ENCODE measurements around the gene SLC25A18.
A peak's percentile ranks its signal among the peaks of the same experiment; 100 is the strongest.
"Not testable (repeated sequence)": the region's sequence is repeated elsewhere in the genome, so short reads cannot be mapped to it uniquely, and the experiment has no call there.

Gene SLC25A18

DNA sequence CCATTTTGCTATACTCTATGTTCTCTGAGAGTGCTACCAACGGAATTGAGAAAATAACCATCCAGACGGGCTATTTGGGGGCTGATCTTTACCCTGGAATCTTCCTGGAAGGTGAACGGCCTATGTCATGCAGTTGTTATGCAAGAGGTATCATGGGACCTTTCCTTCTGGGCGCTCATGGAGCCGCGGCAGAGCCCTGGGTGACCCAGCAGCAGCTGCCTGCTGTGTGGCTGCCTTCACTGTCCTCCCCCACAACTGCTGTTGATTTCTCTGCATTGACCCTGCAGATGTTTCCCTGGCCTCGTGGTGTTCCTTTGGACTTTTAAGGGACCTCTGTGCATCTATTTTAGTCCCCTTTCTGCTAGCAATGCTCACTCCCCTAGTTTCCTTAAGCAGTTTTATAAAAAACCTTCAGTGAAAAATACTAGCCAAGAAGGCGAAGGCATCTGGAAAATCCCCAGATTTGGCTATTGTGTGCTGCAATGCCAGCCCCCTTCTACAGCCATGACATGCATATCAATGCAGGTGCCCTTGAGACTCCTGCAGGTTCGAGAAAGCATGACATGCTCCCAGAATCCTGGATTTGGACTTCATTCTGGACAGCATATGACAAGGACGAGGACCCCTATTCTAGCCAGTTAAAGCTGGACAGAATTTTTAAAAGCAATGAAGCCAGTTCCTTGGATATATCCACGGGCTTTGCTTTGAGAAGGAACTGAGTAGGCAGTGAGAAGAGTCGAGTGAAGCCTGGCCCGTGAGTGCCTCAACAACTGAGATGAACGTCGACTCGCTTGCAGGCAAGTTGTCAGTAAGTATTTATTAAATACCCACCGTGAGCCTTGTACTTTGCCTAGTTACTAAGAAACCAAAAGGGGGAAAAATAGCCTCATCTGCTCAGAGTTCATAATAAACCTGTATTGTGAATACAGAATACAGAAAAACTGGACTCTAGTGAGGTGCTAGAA, at the start of gene SLC25A18:
Gene SLC25A18 (plus strand): TSS at position 593 of the 965 bp plus-strand sequence. CDS start 16,447 bp downstream, outside the sequence.
- no peak for DNase-seq (ENCODE audit: low spot score)

DNA sequence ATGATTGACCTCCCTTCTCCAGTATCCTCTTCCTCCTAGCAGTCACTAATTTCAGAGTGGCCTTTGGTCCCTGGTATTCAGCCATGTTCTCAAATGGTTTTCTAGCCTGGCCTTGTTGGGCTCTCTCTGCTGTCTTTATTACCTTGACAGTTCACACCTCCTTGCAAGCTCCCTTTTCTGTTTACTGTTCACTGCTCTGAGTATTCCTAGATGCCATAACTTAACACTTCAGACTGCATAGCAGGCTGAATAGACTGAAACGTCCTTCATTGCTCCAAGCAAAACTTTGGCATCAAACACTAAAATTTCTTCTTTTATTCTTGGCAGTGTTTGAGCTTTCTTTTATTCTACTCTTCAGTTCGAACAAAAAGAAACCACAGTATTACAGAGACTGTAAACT, 49.7 kb upstream of the SLC25A18 start:
- DNase-seq (ENCODE audit: low spot score) = no peak

GRCh38 chr22:17514084-17514483, 49.2 kb upstream of the SLC25A18 start:
- DNase-seq (ENCODE audit: low spot score) = no peak

DNA sequence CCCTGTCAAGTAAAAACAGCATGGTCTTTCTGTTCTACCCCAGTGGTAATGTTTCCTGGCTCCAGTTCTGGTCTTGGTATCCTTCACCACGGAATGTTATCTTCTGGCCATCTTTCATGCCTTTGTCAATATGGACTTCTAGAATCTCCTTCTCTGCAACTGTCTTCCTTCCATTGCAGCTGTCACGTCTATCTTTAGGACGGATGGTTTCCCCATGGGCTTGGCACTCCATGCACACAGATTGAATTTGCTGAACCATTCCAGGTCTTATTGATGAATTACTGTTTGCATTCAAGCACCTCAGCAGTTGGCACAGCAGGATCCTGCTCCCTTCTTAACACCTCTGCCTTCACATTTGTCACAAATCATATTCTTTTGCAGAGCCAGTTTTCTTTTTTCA, 44.9 kb upstream of the SLC25A18 start:
- DNase-seq (ENCODE audit: low spot score) = no peak

GRCh38 chr22:17521971-17522370, 41.3 kb upstream of the SLC25A18 start:
- not testable (repeated sequence) for DNase-seq (ENCODE audit: low spot score)

DNA sequence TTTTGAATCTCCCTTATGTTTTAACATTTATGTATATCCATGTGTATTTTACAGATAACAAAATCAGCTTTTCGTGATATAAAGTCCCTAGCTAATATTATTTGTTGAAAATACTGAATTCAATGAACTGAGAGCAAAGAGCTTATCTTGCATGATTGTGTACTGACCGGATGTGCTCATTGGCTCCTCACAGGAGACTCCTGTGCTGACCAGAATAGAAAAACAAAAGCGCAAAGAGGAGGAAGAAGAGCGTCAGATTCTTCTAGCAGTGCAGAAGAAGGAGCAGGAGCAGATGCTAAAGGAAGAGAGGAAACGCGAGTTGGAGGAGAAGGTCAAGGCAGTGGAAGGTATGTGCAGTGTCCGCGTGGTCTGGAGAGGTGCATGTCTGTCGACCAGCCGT, 39.4 kb upstream of the SLC25A18 start:
- no peak for DNase-seq (ENCODE audit: low spot score)

DNA sequence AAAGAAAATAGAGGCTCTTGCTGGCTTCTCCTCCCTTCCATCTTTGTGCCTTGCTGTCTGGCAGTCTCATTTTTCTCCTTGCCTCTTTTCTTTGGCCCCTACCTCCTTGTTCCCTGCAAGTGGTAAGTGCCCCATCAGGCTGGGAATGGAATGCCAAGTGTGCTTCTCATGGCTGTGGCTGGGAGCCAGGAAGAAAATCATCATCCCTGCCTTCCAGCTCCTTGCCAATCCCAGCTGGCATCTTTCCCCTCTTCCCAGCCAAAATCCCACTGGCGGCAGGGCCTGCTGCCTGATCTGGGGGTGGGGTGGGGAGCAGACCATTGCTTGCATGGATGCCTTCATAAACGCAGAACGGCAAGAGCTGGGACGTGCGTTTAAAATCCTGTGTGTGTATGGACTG, 27.0 kb upstream of the SLC25A18 start:
- no peak for DNase-seq (ENCODE audit: low spot score)

DNA sequence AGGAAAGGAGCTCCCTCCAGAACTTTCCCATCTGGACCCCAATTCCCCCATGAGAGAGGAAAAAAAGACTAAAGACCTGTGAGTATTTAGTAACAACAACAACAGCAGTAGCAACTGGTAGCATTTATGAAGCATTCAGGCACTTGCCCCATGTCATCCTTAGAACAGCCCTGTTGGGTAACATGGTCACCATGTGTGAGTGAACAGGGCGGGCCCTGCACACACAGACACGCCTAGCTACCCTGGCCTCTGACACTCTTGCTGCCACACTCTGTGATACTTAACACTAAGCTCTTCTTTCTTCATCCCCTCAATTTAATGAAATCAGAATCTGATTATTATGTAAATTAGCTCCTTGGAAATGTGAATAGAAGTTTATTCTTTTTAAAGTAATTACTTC, 26.1 kb upstream of the SLC25A18 start:
- no peak for DNase-seq (ENCODE audit: low spot score)

DNA sequence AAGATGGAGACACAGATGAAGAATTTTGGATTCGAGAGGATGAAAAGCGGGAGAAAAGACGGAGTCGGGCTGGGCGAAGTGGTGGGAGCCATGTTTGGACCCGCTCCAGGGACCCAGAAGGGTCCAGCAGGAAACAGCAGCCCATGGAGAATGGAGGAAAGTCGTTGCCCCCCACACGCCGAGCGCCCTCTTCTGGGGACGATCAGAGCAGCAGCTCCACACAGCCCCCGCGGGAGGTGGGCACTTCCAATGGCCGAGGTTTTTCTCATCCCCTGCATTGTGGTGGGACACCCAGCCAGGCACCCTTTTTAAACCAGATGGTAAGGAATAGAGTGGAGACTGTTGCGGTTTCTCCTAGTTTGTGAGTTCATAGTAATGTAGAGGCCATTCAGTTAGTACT, 22.8 kb upstream of the SLC25A18 start:
- DNase-seq (ENCODE audit: low spot score) = no peak

DNA sequence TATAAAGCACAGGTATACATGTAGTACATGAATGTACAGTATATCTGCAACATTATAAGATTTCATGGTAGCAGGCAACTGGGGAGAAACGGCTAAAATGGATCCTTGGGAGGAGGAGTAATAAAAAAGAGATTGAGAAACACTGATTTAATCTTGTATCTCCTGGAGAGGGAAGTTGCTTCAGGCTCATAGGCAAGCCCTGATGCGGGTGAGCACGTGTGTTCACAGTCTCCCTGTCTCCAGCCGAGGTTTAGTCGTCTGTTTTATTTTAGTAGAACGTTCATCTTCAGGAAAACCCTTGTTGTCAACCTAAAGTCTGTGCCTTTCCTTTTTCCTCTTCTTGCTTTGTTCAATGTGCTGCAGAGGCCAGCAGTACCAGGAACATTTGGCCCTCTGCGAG, 21.8 kb upstream of the SLC25A18 start:
- no peak for DNase-seq (ENCODE audit: low spot score)

DNA sequence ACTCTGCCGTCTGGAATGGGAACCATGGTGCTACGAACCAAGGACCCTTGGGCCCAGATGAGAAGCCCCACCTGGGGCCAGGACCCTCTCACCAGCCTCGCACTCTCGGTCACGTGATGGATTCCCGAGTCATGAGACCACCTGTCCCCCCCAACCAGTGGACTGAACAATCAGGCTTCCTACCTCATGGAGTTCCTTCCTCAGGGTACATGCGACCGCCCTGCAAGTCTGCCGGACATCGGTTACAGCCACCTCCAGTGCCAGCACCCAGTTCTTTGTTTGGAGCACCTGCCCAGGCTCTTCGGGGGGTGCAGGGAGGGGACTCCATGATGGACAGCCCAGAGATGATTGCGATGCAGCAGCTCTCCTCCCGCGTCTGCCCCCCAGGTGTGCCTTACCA, 20.8 kb upstream of the SLC25A18 start:
- DNase-seq (ENCODE audit: low spot score) = no peak

DNA sequence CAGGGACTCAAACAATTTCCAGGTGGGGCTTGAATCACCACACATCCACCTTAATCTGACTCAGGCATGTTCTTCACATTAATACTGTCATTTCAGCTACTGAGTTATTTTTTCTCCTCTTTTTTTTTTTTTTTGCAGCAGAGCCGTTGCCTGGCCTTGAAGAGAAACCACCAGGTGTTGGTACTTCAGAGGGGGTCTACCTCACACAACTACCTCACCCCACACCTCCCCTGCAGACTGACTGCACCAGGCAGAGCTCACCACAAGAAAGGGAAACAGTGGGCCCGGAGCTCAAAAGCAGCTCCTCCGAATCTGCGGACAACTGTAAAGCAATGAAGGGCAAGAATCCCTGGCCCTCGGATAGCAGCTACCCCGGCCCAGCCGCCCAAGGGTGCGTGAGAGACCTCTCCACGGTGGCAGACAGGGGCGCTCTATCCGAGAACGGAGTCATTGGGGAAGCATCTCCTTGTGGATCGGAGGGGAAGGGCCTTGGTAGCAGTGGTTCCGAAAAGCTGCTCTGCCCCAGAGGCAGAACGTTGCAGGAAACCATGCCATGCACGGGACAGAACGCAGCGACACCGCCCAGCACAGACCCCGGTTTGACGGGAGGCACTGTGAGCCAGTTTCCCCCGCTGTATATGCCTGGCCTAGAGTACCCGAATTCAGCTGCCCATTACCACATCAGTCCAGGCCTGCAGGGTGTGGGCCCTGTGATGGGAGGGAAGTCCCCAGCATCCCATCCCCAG, 15.1 kb upstream of the SLC25A18 start:
- no peak for DNase-seq (ENCODE audit: low spot score)

DNA sequence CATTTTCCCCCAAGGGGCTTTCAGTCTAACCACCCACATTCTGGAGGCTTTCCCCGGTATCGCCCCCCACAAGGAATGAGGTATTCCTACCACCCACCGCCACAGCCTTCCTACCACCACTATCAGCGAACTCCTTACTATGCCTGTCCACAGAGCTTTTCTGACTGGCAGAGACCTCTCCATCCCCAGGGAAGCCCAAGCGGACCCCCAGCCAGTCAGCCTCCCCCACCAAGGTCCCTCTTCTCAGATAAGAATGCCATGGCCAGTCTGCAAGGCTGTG, 14.6 kb upstream of the SLC25A18 start:
- DNase-seq (ENCODE audit: low spot score) = no peak

DNA sequence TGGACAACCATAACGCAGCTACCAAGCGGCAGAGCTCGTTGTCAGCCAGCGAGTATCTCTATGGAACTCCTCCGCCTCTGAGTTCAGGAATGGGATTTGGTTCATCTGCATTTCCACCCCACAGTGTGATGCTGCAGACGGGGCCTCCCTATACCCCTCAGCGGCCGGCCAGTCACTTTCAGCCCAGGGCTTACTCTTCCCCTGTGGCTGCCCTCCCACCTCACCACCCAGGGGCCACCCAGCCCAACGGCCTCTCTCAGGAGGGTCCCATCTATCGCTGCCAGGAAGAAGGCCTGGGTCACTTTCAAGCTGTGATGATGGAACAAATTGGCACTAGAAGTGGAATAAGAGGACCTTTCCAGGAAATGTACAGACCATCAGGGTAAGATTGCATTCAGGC, 14.1 kb upstream of the SLC25A18 start:
- DNase-seq (ENCODE audit: low spot score) = no peak

DNA sequence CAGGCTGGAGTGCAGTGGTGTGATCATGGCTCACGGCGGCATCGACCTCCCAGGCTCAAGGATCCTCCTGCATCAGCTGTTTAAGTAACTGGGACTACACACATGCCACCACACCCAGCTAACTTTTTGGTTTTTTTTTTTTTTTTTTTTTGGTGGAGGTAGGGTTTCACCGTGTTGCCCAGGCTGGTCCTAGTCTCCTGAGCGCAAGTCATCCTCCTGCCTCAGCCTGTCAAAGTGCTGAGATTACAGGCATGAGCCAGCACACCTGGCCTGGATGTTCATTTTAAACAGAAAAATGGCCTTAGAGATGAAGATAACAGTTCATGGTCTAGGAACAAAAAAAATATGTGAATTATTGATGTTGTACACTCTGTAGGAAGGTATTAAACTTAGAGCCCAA, 13.6 kb upstream of the SLC25A18 start:
- no peak for DNase-seq (ENCODE audit: low spot score)

DNA sequence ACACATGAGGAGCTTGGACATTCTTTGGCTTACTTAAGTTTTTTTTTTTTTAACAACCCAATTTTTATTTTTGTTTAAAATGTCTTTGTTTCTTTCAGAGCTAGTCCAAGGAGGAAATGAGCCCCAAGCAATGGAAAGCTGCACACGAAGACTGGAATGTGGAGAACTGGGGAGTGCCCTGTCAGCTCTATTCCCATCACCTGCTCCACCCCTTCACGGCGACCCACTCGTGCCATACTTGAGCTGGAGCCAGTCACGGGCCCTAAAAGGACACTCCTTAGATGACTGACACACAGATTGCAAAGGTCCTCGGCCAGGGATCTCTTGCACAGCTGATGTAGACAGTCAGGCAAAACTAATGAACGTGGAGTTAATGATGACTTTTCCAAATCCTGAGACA, 10.6 kb upstream of the SLC25A18 start:
- no peak for DNase-seq (ENCODE audit: low spot score)

DNA sequence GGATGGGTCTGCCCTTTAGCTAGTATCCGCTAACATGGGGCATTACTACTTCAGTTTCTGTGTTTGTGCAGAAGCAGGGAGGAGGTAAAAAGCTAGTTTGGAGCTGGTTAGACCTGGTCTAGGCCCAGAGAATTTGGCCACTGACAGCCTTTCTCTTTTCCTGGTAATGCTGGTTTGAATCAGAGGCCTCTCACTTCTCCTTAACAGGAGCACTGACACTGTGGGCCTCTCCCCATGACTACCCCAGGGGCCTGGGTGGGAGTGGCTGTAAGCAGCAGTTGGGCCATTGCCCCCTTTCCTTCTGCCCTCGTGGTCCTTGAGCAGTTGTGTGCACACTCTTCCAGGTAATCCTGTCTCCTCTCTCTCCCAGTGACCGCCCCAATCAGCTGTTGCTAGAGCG, 8.5 kb upstream of the SLC25A18 start:
- DNase-seq (ENCODE audit: low spot score) = no peak

GRCh38 chr22:17559188-17559587, 4.1 kb upstream of the SLC25A18 start:
- DNase-seq (ENCODE audit: low spot score) = no peak

DNA sequence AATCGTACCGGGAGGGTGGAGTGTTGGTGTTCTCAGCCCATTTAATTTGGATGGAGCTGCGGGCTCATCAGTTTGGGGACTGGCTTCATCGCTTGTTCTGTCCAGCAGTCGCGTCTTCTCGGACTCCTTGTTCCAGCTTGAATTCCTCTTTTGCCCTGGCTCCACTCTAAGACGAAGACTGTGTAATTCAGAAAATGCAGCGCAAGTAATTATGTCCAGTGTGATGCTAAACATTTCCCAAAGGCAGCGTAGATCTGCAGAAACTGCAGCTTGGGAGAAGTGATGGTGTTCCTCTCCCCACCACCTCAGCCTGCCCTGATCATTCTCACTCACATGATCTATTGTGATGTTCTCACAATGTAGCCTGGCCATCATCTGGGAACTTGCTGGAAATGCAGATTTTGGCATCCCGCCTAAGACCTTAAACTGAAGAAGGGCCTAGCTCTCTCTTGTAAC, 666 bp downstream of the SLC25A18 start:
- no peak for DNase-seq (ENCODE audit: low spot score)

- DNase-seq (ENCODE audit: low spot score) = not testable (repeated sequence)
Observed at GRCh38 chr22:17566016-17566687, 2.9 kb downstream of the SLC25A18 start.

- no peak for DNase-seq (ENCODE audit: low spot score)
Observed at GRCh38 chr22:17566776-17567175, 3.5 kb downstream of the SLC25A18 start.

DNA sequence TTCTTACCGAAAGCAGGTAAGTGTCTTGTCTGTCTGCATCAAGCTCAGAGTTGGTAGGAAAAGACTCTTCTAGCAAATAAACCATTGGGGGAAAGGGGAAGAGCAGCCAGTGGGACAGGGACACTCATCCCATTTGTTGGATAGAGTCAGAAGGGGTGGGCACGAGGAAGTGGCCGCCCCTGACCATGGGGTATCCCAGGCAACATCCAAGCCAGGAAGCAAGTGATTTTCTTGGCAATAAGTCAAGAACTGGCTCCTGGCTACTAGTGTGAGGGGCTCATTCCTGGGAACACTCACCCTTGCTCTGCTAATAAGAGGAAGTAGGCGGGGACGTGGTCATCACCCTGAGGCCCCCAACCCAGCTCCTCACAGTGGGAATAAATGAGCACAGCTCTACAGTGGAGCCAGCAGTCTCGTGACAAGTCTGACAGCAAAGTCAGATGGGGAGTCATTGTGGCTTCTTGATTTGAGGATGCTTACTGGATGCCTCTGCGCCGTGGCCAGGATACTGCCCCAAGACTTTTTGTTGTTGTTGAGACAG, 6.7 kb downstream of the SLC25A18 start:
- DNase-seq (ENCODE audit: low spot score) = peak; percentile 22
